GM18517 (cell line): ENCODE results near the gene BPIFB3.
"Not testable (repeated sequence)": the region's sequence is repeated elsewhere in the genome, so short reads cannot be mapped to it uniquely, and the experiment has no call there.

ENCODE experiments used
- ATAC-seq: cut with Tn5 transposase; IDR thresholded peaks from one replicate; pipeline ENCODE4 v1.9.1; 2021; ENCODE audit warnings: mild to moderate bottlenecking, moderate library complexity; ENCODE audit not compliant: unreplicated experiment

BPIFB3 gene

GRCh38 chr20:33112547-33113386 is 59.1 kb downstream of the BPIFB3 start:
- ATAC-seq, result no peak

- ATAC-seq, result no peak
Observed at GRCh38 chr20:33113387-33113908, 59.7 kb downstream of the BPIFB3 start.

GRCh38 chr20:33115501-33115900 is 61.8 kb downstream of the BPIFB3 start:
- ATAC-seq, result not testable (repeated sequence)

GRCh38 chr20:33119725-33120720 is 66.3 kb downstream of the BPIFB3 start:
- ATAC-seq, result no peak

- ATAC-seq, result no peak
Observed at GRCh38 chr20:33120934-33121333, 67.2 kb downstream of the BPIFB3 start.

- ATAC-seq, result not testable (repeated sequence)
Observed at GRCh38 chr20:33122297-33122696, 68.6 kb downstream of the BPIFB3 start.
